ENCODE results near the gene NAALADL2.
"Not testable (repeated sequence)": the region's sequence is repeated elsewhere in the genome, so short reads cannot be mapped to it uniquely, and the experiment has no call there.

Gene NAALADL2

GRCh38 chr3:175741951-175742350 is 882.8 kb downstream of the NAALADL2 start:
- Mint-ChIP-seq H3K27me3 (no peaks in the 10 kb centered on the region), H3K9me3 (peaks cover 5 to 8% of the 10 kb centered on the region in 2 donors), H3K4me1 (no peaks in the 10 kb centered on the region), H3K27ac (no peak overlapping the region), H3K4me3 (no peak overlapping the region)
- ATAC-seq (no peak), DNase-seq (no peak)

DNA sequence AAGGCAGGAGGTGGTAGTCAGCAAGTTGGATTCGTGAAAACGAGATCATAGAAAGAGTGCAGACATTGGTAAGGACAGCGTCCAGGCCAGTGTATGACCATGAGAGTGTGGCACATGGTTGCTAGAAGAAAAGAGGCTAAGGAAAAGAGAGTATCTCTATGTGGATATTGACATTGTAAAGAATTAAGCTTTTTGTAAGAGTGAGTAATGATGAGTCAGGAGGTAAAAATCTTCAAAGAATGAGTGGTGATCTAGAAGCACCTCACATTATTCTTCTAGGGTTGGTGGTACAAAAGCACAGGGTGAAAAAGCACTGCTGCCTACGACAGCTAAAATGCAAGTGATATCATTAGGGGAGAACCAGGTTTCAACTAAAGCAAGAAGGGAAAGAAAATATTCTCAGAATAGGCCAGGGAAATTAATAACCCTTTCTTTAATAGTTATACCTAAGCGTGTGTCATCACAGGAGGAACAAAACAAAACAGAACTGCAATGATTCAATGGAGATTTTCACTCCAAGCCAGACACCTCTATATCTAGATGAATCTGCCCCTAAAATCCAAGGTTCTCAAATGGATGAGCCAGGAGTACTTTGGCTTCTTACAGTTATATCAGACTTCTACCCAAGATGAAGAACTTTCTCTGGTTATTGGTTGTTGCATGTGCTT is 884.7 kb downstream of the NAALADL2 start:
- Mint-ChIP-seq H3K9me3 (peaks cover 5 to 8% of the 10 kb centered on the region in 2 donors), H3K4me1 (no peaks in the 10 kb centered on the region), H3K27ac (no peak overlapping the region), H3K4me3 (no peak overlapping the region), H3K27me3 (no peaks in the 10 kb centered on the region)
- DNase-seq (no peak), ATAC-seq (no peak)

DNA sequence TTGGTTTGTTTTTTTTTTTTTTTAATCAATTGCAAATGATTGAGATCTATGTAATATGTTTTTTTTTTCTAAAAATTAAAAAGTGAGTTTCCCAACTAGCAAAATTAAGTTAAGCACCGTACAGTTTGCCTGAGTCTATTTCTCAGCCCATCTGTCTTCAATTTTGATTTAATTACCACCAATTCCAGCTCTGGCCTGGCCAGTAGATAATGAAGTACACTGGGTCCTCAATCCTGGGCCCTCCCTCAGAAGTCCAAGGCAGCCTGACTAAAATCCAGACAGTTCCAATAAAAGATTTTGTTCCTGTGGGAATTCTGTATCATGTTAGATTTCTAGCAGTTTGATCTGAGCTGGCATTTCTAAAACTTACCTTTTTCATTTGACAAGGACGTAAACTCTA is 887.2 kb downstream of the NAALADL2 start:
- no peak for ATAC-seq
- no peaks in the 10 kb centered on the region for H3K27me3 Mint-ChIP-seq
- peaks cover 5 to 8% of the 10 kb centered on the region in 2 donors for H3K9me3 Mint-ChIP-seq
- H3K27ac Mint-ChIP-seq = no peak overlapping the region
- no peak overlapping the region for H3K4me3 Mint-ChIP-seq
- DNase-seq = no peak
- no peaks in the 10 kb centered on the region for H3K4me1 Mint-ChIP-seq

GRCh38 chr3:175748087-175748730 is 889.1 kb downstream of the NAALADL2 start:
- Mint-ChIP-seq H3K4me1 (no peaks in the 10 kb centered on the region), H3K9me3 (peaks cover 5 to 7% of the 10 kb centered on the region in 2 donors)

GRCh38 chr3:175749981-175750380 is 890.8 kb downstream of the NAALADL2 start:
- no peaks in the 10 kb centered on the region for H3K9me3 Mint-ChIP-seq
- no peak overlapping the region for H3K4me3 Mint-ChIP-seq
- no peaks in the 10 kb centered on the region for H3K4me1 Mint-ChIP-seq
- H3K27ac Mint-ChIP-seq = no peak overlapping the region
- H3K27me3 Mint-ChIP-seq = no peaks in the 10 kb centered on the region
- DNase-seq (no peak), ATAC-seq (no peak)

More at GRCh38 chr3:175748087-175748730, 889.1 kb downstream of the NAALADL2 start:
- no peak for DNase-seq
- Mint-ChIP-seq H3K27me3 (no peaks in the 10 kb centered on the region), H3K27ac (no peak overlapping the region), H3K4me3 (no peak overlapping the region)
- ATAC-seq = no peak

- Mint-ChIP-seq H3K4me1 (no peaks in the 10 kb centered on the region), H3K27ac (no peak overlapping the region), H3K9me3 (no peaks in the 10 kb centered on the region), H3K4me3 (no peak overlapping the region), H3K27me3 (no peaks in the 10 kb centered on the region)
- DNase-seq = no peak
- no peak for ATAC-seq
These were observed 892.0 kb downstream of the NAALADL2 start for GRCh38 chr3:175751089-175751488.

DNA sequence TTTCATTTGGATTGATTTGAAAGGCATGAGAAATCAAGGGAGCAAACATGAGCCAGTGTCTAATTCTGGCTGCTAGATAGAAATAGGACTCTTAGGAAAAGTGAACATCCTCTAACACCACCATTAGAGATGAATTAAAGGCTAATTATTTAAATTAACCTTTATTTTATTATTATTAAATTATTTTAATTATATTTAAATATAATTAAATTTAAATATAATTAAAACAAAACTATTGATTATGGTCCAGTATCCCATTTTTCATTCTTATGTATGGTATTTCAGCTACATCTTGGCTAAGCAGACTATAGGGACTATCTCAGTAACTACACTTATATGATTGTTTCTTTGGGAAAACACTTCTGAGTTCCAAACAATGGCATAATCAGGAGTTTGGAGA is 904.8 kb downstream of the NAALADL2 start:
- Mint-ChIP-seq H3K27me3 (no peaks in the 10 kb centered on the region), H3K4me1 (no peaks in the 10 kb centered on the region), H3K27ac (no peak overlapping the region), H3K9me3 (peaks cover 0 to 6% of the 10 kb centered on the region in 2 donors), H3K4me3 (no peak overlapping the region)
- ATAC-seq (no peak), DNase-seq (no peak)

DNA sequence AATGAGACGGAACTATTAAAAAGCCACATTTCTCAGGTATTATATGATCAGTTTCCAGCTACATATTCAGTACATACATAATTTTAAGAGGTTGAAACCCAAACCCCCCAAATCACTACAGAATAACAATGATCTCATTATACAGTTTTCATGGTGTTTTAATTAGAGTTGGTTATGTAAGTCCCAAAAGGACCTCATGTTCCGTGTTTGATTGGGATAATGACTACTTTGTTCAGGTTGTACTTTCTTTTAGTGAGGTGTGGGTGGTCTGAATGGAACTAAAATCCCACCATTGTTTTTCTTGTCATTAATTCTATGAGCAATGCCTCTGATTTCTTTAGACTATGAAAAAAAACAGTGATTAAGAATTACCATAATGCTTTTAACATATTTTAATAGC is 905.6 kb downstream of the NAALADL2 start:
- ATAC-seq = no peak
- no peaks in the 10 kb centered on the region for H3K27me3 Mint-ChIP-seq
- no peaks in the 10 kb centered on the region for H3K4me1 Mint-ChIP-seq
- H3K27ac Mint-ChIP-seq = no peak overlapping the region
- no peak overlapping the region for H3K4me3 Mint-ChIP-seq
- H3K9me3 Mint-ChIP-seq = peaks cover 3 to 5% of the 10 kb centered on the region in 2 donors
- DNase-seq = no peak

- H3K4me1 Mint-ChIP-seq = no peaks in the 10 kb centered on the region
- no peak for DNase-seq
- H3K27me3 Mint-ChIP-seq = no peaks in the 10 kb centered on the region
- peaks cover 0 to 10% of the 10 kb centered on the region in 2 donors for H3K9me3 Mint-ChIP-seq
- H3K27ac Mint-ChIP-seq = no peak overlapping the region
- H3K4me3 Mint-ChIP-seq = no peak overlapping the region
- ATAC-seq = no peak
These were observed 911.3 kb downstream of the NAALADL2 start for GRCh38 chr3:175770426-175770825.

GRCh38 chr3:175777495-175777894 is 918.4 kb downstream of the NAALADL2 start:
- H3K27me3 Mint-ChIP-seq = no peaks in the 10 kb centered on the region
- DNase-seq (no peak), ATAC-seq (no peak)
- H3K9me3 Mint-ChIP-seq = peaks cover 0 to 5% of the 10 kb centered on the region in 2 donors
- H3K27ac Mint-ChIP-seq = no peak overlapping the region
- no peaks in the 10 kb centered on the region for H3K4me1 Mint-ChIP-seq
- H3K4me3 Mint-ChIP-seq = no peak overlapping the region

DNA sequence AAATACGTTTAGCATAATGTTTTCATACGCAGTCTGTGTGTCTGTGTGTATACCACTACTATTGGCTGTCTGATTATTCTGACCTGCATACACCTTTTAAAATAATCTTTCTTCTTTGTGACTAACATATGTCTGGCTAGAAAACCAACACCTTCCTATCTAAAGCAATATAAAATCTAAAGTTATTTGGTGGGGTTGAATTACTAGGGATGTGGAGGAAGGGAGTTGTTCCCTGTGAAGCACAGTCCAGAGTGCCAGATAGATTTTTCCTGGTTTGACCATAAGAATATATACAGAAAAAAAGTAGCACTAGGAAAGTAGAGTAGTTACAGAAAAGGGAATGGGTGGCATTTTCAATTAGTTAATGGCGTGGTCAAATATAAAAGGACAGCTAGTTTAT is 918.8 kb downstream of the NAALADL2 start:
- peaks cover 0 to 5% of the 10 kb centered on the region in 2 donors for H3K9me3 Mint-ChIP-seq
- no peaks in the 10 kb centered on the region for H3K4me1 Mint-ChIP-seq
- H3K27me3 Mint-ChIP-seq = no peaks in the 10 kb centered on the region
- no peak overlapping the region for H3K4me3 Mint-ChIP-seq
- no peak overlapping the region for H3K27ac Mint-ChIP-seq
- ATAC-seq = no peak
- DNase-seq = no peak

GRCh38 chr3:175778994-175779393 is 919.9 kb downstream of the NAALADL2 start:
- ATAC-seq = no peak
- no peak for DNase-seq
- H3K27me3 Mint-ChIP-seq = no peaks in the 10 kb centered on the region
- no peaks in the 10 kb centered on the region for H3K4me1 Mint-ChIP-seq
- no peak overlapping the region for H3K27ac Mint-ChIP-seq
- peaks cover 0 to 5% of the 10 kb centered on the region in 2 donors for H3K9me3 Mint-ChIP-seq
- no peak overlapping the region for H3K4me3 Mint-ChIP-seq

DNA sequence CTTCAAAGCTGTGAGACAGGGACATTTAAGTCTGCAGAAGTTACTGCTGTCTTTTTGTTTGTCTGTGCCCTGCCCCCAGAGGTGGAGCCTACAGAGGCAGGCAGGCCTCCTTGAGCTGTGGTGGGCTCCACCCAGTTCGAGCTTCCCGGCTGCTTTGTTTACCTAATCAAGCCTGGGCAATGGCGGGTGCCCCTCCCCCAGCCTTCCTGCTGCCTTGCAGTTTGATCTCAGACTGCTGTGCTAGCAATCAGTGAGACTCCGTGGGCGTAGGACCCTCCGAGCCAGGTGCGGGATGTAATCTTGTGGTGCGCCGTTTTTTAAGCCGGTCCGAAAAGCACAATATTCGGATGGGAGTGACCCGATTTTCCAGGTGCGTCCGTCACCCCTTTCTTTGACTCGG is 928.0 kb downstream of the NAALADL2 start:
- not testable (repeated sequence) for H3K9me3 Mint-ChIP-seq, ATAC-seq, H3K27me3 Mint-ChIP-seq, H3K4me1 Mint-ChIP-seq, H3K27ac Mint-ChIP-seq, H3K4me3 Mint-ChIP-seq, DNase-seq

GRCh38 chr3:175792245-175792644 is 933.1 kb downstream of the NAALADL2 start:
- no peaks in the 10 kb centered on the region for H3K4me1 Mint-ChIP-seq
- DNase-seq (no peak), ATAC-seq (no peak)
- no peak overlapping the region for H3K27ac Mint-ChIP-seq
- no peaks in the 10 kb centered on the region for H3K27me3 Mint-ChIP-seq
- peaks cover 4 to 6% of the 10 kb centered on the region in 2 donors for H3K9me3 Mint-ChIP-seq
- H3K4me3 Mint-ChIP-seq = no peak overlapping the region

DNA sequence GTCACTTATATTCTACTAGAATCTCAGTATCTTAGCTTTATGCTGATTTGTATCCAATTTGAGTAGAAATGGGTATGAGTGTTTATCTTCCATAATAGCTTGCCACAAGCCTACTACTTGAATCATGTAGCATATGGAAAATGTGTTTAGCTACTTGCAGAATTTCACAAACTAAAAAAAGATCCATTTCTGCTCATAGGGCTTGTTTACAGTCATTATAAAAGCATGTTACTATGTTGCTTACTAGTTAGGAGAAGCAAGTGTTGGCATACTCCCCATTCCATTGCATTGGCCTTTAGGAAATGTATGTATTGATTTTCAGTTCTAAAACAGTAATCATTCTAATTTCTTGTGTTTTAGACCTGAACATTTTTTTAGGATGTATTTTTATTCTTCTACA is 939.2 kb downstream of the NAALADL2 start:
- Mint-ChIP-seq H3K4me3 (no peak overlapping the region), H3K9me3 (peaks cover 4 to 6% of the 10 kb centered on the region in 2 donors), H3K27ac (no peak overlapping the region), H3K4me1 (no peaks in the 10 kb centered on the region), H3K27me3 (no peaks in the 10 kb centered on the region)
- no peak for DNase-seq
- no peak for ATAC-seq

- no peak for DNase-seq
These were observed 946.7 kb downstream of the NAALADL2 start for GRCh38 chr3:175805825-175806224.

DNA sequence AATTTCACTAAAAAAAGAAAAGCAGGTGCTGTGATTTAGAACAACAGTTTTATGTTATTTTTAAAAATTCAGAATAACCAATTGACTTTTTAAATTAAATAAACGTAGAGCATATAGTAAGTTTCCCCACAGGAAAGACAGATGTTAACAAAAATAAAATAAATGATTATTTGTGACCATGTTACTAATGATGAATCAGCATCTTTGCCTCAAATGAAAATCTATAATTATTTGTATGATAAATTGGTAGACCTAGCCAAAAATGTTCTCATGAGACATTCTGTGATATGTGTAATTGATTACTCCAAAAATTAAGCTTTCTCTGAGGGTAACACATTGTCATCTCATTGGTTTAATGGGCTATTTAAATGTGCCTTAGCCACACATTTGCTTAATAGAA is 948.0 kb downstream of the NAALADL2 start:
- H3K27me3 Mint-ChIP-seq = no peaks in the 10 kb centered on the region
- H3K9me3 Mint-ChIP-seq = no peaks in the 10 kb centered on the region
- H3K4me1 Mint-ChIP-seq = no peaks in the 10 kb centered on the region
- ATAC-seq (no peak), DNase-seq (no peak)
- no peak overlapping the region for H3K27ac Mint-ChIP-seq
- H3K4me3 Mint-ChIP-seq = no peak overlapping the region

More at GRCh38 chr3:175805825-175806224, 946.7 kb downstream of the NAALADL2 start:
- no peak for ATAC-seq
- Mint-ChIP-seq H3K27me3 (no peaks in the 10 kb centered on the region), H3K4me3 (no peak overlapping the region), H3K9me3 (no peaks in the 10 kb centered on the region), H3K27ac (no peak overlapping the region), H3K4me1 (no peaks in the 10 kb centered on the region)
